UCSD-AML1 (cell line): ENCODE measurements around the gene CCDC50.

Experiments
- DNase-seq: peaks from one replicate; lab custom pipeline; 2025; ENCODE audit not compliant: unreplicated experiment; lab: John Stamatoyannopoulos, UW

CCDC50 gene

DNA sequence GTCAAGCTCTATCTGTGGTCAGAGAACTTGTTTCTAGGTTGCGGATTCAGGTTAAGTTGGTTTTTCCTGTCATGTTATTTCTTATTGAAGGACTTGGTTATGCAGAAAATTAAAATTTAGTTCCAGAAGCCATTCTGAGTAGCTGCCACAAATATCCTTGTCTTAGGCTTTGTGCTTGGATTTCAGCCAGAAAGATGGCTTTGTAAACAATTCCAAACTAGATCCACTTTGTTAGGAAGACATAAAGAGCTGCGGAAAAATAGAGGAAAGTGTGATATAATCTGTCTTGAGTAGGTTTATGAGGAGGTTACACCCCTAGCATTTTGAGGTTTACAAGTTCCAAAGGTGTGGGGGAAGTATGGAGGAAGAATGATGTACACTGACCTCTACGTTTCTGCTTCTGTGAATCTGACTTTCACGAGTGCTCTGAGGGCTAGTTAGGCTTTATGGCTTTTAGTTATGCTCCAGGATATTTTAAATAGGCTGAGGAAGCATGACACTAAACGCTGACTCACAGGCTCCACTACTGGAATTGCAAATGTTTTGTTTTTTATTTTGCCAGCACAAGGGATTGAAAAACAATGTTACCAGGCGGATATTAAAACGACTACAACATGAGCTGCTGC is 47.4 kb downstream of the CCDC50 start:
- no peak for DNase-seq

DNA sequence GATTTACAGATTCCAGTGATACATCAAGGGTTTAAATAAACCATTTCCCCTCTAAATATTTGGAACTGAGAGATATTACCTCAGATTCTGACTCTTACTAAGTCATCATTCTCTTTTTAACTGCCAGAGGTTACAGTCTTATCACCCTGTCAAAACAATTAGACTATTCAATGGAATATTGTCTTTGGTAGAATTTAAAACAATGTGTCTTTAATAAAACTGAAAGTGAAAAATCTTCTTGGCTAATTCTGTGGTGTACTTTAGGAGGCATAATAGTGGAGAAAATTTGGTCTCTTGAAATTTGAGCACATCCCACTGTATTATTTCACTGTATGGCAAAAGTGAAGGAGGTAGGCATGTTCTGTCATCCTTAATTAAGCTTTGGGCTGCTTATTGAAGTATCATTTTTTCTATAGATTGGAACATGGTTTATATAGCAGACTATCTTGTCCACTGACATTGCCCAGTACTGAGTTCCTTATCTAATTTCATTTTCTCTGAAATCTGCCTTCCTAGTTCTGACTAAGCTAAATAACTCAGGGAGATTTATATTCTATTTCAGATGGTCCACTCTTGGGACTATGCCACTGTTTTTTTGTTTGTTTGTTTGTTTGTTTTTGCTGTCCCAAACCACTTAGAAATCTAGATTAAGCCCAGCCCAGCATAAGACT is 49.1 kb downstream of the CCDC50 start:
- DNase-seq = no peak

DNA sequence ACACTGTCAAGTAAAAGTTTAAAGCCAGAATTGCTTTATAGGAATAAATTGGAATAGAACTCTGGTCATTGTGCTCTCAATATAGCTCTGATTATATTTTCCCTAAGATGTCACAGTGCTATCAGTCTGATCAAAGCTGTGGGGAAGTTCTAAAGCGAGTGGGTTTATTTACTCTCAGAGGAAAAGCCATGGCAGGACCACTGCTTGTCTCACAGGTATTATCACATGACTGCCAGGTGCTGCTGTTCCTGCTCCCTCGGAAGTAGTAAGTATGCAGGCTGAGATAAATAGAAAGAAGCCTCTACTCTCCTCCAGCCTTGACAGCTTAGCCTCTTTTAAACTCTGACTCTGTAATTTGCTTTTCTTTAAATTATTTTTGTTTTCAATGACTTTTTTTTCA is 50.3 kb downstream of the CCDC50 start:
- DNase-seq = no peak

DNA sequence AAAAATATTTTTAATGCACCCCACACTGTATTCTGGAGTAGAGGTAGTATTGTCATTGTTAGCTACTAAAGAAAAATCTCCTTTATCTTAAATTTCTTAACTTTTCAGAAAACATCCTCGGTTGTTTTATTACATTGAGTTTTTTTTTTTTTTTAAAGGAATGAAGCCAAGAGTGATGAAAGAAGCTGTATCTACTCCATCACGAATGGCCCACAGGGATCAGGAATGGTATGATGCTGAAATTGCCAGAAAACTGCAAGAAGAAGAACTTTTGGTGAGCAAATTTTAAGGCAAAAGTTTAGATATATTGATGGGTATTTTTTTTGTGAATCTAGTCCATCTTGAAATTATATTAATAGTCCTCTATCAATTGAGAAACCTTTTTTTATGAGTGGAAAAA is 50.8 kb downstream of the CCDC50 start:
- no peak for DNase-seq

DNA sequence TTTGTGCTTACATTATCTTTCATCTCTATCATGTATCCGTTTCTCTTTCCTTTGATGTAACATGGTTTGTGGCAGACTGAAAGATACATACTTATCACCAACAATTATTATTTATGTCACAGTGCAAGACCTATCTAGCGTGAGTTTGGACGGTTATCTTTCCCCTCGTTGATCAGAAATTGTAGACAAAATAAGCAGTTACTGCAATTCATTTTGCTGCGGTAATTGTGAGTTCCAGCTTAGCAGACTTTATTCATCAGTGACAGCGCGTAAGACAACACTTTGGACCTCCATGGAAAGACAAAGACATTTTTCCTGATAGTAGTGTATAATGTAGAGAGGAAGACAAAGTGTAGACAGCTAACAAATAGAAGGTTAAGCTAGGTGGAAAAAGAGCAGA is 52.1 kb downstream of the CCDC50 start:
- no peak for DNase-seq

DNA sequence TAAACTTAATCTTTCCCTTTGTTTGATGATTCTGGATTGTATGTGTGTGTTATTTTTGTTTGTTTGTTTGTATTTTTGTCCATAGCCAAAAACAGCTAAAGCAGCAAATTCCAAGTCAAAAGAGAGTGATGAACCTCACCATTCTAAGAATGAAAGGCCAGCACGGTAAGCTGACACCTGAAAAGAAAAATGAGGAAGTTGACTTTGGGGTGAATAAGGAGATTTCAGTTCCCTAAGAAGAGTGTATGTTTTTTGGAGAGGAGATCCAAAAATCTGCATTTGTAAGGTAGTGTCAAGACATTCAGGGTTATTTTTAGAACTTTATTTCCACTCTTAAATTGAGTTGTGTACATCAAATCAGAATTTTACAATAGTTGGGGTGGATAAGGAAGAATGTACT is 53.5 kb downstream of the CCDC50 start:
- DNase-seq = no peak

DNA sequence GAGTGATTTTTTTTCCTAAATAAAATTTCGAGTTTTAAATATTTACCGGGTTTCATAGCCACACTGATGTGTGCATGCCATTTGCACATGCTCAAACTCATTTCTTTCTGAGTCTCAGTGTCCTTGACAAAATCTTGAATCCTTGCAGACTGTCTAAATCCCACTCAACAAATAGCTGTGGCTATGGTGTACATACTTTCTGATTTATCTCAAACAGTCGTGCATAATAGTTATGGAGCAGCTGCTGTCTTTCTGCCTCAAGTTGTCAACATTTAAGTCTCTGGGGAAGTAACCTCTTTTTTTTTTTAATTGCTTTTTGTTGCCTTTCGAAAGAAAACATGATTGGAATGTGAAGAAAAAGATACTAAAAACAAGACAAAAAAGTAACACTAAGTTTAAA is 53.9 kb downstream of the CCDC50 start:
- no peak for DNase-seq

DNA sequence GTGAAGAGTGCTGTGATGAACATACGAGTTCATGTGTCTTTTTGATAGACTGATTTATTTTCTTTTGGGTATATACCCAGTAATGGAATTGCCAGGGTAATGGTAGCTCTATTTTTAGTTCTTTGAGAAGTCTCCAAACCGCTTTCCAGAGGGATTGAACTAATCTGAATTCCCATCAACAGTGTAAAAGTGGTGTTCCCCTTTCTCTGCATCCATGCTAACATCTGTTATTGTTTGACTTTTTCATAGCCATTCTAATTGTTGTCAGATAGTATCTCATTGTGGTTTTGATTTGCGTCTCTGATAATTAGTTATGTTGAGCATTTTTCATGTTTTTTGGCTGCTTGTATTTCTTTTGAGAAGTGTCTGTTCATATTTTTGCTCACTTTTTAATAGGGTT is 55.9 kb downstream of the CCDC50 start:
- DNase-seq = no peak

DNA sequence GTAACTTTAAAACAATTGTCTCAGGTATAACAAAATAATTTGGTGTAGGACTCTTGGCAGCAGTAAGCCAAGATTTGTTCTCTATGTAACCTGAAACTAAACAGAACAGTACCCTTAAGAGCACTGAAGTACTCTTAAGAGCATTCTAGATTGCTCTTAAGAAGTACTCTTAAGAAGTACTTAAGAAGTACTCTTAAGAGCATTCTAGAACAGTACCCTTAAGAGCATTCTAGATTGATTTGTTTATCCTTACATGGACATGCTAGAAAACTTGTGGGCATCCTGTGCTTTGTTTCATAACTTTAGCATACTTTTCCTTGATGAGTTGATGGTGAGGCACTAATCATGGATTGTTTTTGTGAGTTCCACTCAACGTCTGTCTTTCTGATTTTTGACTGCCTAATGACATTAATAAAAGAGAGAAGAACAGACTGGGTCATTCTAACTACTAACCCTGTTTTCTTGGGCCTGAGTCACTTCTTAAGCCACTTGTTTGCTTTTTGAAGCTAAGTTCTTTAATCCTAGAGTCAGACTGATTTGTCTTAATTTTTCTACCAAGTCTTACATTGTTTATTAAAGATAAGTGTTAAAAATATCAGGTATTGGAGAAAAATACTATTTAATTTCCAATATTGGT is 58.4 kb downstream of the CCDC50 start:
- DNase-seq = no peak

DNA sequence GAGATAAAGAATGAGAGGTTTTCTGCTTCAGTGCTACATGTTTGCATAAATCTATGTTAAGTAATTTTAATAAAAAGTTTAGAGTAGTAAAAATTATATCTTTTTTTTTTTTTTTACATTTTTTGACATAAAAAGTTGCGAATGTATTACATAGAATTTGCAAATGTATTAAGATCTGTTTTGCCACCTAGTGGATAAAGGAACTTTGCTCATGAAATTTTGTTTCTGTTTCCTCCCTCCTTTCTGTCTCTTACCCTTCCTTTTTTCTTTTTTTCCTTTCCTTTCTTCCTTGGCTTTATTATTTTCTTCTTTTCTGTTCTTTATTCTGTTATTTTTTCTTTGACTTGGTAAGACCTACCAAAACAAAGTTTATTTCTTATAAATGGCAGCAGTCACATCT is 59.6 kb downstream of the CCDC50 start:
- no peak for DNase-seq

DNA sequence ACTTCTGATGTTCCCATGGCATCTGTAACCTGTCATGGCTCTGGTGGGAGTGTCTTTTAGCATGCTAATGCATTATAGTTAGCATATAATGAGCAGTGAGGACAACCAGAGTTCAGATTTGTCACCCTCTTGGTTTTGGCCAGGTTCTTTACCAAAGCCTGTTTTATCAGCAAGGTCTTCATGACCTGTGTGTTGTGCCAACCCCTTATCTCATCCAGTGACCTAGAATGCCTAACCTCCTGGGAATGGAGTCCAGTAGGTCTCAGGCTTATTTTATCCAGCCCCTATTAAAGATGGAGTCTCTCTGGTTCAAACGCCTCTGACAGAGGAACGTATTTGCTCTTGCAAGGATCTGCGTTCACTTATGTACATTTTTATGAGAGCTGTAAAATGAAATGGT is 61.4 kb downstream of the CCDC50 start:
- DNase-seq = no peak

DNA sequence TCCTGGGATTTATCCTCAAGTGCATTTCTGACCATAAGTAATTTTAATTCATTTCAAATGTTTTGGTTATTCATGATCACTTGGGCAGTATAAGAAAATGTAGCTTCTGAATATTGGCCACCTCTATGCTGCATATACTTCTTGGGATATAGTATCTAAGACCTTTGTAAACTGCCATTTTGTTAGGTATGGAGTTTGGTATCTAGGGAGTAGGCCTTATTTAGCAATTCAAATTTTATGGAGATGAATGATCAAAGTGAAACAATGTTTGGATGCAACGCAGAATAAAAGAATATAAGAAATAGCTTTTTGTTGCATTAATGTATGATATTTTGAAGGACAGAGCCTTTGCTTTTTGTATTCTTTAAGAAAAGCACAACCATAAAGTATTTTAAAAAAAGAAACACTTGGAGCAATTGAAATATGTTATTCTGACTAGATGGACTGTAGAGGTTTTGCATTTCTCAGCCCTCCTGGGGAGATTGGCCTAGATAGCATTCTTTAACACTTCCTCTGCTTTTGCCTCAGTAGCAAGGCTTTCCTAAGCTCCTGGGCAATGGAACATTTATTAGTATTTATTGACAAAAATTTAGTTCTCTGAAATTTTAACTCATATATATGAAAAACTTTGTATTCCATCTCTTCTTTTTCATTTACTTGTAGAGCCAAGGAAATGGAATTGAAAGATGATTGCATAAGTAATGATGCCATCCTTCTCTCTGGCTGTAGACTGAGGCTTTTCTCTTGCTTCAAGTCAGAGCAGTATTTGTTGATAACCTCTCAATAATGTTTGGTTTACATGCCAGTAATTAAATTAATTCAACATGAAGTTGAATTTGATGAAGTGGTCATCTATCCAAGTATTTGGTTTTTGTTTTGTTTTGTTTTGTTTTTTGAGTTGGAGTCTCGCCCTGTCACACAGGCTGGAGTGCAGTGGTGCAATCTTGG is 62.9 kb downstream of the CCDC50 start:
- no peak for DNase-seq

DNA sequence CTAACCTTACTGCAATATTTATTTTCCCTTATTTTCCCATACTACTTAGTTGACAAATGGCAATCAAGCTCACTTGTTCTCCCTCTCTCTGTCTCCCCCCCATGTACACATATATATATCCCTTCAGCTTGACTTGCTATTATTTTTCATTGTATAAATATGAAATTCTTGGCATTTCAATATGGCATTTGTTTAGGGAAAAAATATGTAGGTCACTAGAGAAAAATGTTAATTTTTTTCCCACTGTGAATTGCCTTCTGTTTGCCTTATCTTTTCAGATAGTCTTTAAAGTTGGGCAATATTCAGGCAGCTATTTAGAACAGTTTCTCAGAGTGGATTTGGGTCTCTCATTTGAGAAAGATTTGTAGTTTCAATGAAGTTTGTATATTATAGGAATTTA is 64.0 kb downstream of the CCDC50 start:
- DNase-seq = no peak

DNA sequence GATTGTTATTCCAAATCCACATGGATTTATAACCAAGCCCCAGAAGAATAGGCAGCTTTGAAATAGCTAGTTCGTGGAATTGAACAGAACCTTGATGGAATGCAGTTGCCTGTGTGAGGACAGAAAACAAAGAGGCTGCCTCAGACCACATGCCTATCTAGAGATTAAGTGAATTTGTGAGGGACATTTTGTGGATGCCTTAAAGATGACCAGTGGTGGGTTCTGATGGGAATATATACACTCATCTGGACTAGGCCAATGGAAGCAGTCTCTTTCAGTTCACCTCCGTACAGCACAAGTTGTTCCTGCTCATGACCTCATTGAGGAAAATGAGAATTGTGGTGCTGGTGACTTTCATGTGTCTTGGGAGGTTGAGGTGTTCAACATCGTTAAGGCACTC is 68.6 kb downstream of the CCDC50 start:
- DNase-seq = no peak

DNA sequence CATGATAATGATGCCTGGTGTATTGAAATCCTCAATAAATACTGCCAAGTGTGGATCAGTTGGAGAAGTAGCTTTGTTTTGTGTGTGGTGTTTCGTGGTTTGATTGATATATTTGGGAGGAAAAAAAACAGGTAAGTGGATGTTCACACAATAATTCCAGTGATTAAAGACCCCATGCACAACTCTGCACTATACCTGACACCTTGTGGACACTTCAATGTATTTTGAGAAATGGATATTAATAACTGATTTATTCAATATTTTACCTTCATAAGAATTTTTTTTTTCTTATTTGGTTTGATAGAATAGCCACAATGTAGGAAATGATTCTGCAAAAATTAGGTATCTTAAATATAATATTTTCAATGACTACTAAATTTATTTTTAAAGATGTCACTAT is 69.4 kb downstream of the CCDC50 start:
- DNase-seq = no peak

DNA sequence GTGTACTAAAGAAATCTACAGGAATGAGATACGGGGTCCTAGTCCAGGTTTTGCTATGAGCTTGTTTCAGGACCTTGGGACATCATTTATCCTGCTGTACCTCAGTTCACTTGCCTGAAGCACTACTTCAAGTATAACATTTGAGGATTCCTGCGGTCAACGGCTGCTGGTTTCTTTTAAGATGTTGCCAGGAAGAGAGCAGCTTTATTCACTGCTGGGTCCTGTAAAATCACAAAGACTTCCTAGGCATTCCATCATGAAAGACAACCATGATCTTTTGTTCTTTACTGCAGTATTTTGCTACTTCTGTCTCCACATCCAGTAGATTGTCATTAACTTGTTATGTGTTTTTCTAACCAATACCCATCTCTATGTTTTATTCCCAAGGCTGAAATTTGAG is 70.7 kb downstream of the CCDC50 start:
- DNase-seq = no peak

DNA sequence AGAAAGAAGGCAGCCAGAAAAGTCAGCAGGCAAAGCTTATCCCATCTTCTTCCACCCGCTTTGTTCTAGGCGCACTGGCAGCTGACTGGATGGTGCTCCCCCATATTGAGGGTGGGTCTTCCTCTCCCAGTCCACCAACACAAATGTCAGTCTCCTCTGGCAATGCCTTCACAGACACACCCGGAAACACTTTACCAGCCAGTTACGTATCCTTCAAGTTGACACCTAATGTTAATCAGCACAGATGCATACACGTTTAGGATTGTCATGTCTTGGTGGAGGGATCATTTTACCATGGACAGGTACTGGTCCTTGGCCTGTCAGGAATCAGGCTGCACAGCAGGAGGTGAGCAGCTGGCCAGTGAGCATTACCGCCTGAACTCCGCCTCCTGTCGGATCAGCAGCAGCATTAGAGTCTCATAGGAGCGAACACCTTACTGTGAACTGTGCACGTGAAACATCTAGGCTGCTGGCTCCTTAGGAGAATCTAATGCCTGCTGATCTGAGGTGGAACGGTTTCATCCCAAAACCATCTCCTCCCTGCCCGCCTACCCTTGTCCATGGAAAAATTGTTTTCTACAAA is 72.7 kb downstream of the CCDC50 start:
- no peak for DNase-seq

DNA sequence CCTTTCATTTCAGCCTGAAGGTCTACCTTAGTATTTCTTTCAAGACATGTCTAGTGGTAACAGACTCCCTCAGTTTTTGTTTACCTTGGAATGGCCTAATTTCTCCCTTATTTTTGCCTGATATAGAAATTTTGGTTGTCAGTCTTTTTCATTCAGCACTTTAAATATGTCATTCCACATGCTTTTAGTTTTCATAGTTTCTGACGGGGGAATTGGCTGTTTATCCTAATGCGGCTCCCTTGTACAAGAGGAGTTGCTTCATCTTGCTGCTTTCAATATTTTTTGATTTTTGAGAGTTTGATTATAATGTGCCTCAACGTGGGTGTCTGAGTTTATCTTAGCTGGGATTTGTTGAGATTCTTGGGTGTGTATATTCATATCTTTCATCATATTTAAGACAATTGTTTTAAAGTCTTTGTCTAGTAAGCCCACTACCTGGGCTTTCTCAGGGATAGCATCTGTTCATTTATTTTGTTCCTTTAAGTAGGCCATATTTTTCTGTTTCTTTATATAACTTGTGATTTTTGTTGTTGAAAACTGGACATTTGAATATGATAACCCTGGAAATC is 80.7 kb downstream of the CCDC50 start:
- DNase-seq = no peak

DNA sequence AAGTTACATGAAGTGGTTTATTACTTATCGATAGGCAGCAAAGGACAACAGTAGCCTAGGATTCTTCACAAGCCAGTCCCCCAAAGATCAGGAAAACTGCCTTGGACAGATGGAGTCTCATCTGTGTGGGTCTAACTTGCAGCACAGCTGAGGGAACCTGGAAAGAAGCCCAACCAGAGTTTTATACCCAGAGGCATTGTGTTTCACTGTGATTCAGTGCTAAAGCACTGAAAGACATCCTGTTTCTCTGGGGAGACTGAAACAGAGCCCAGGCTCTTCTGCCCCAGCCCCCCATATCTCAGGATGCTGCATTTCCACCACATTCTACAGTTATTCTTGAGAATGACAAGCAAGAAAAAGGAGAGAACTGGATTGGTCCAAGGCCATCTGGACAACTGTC is 83.6 kb downstream of the CCDC50 start:
- no peak for DNase-seq

DNA sequence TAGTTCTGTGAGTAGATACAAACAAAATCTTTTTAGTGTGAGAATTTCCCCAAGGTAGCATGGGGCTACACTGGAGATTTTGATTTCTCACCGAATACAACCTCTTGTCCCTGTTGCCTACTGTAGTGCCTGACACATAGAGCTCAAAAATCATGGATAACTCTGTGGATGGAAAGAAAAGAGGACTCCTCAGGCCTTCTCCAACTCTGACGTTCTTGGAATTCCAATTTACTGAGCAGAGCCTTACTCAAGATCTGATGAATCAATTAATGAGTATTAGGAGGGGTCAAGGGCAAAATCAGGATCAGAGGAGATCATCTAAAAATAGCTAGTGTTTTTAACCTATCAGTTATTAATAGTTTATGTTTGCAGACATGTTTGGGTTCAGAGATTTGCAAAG is 85.1 kb downstream of the CCDC50 start:
- no peak for DNase-seq

DNA sequence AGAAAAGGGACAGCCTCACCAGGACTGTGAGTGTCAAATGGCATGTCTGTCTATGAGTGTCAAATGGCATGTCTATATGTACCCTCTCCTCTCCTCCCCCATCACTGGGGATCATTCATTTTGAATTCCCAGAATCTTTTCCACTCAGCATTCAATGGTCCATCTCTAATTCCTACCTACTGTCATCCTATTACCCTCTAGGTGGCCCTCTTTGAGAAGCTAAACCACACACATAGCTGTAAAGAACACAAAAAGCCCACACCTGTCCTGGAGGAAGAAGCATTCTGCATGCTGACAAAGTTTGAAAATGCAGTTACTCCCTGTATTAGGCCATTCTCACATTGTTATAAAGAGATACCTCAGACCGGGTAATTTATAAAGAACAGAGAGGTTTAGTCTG is 85.5 kb downstream of the CCDC50 start:
- no peak for DNase-seq
